Loucy (cell line): ENCODE measurements around the gene MED26.

Experiments
- H2AFZ ChIP-seq: fragments of 200-600 bp; sonication (generic); 2 replicates; pipeline ENCODE4 v1.6.0; 2016; ENCODE audit warnings: antibody characterized with exemption, mild to moderate bottlenecking, low read length, moderate library complexity
- H3F3A ChIP-seq: fragments of 200-600 bp; 2 replicates; pipeline ENCODE4 v1.6.0; 2016; ENCODE audit warnings: antibody characterized with exemption, low read depth, mild to moderate bottlenecking
- H3K27me3 ChIP-seq: fragments of 200-600 bp; sonication (generic); 2 replicates; pipeline ENCODE4 v1.6.1; 2014; ENCODE audit warnings: low read length, mild to moderate bottlenecking; ENCODE audit not compliant: insufficient read depth, poor library complexity, severe bottlenecking
- H3K36me3 ChIP-seq: fragments of 200-600 bp; sonication (generic); 2 replicates; pipeline ENCODE4 v1.6.1; 2016; ENCODE audit warnings: low read length; ENCODE audit not compliant: insufficient read depth
- H3K4me1 ChIP-seq: fragments of 200-600 bp; sonication (generic); 2 replicates; pipeline ENCODE4 v1.5.1; 2014; ENCODE audit warnings: low read length, mild to moderate bottlenecking; ENCODE audit not compliant: insufficient read depth, poor library complexity, severe bottlenecking
- H3K4me2 ChIP-seq: fragments of 200-600 bp; sonication (generic); 2 replicates; pipeline ENCODE4 v1.6.0; 2014; ENCODE audit warnings: antibody characterized with exemption, low read length, low read depth, mild to moderate bottlenecking; ENCODE audit not compliant: poor library complexity, severe bottlenecking
- H3K4me3 ChIP-seq: fragments of 200-600 bp; sonication (generic); 2 replicates; pipeline ENCODE4 v1.5.1; 2014; ENCODE audit warnings: low read length, mild to moderate bottlenecking, mixed read lengths; ENCODE audit not compliant: poor library complexity, severe bottlenecking
- H3K79me2 ChIP-seq: fragments of 200-600 bp; sonication (generic); 2 replicates; pipeline ENCODE4 v1.6.1; 2014; ENCODE audit warnings: low read length; ENCODE audit not compliant: insufficient read depth
- H3K9ac ChIP-seq: fragments of 200-600 bp; sonication (generic); 2 replicates; pipeline ENCODE4 v1.6.0; 2014; ENCODE audit warnings: mild to moderate bottlenecking, low read depth, low read length, moderate library complexity; ENCODE audit not compliant: poor library complexity, severe bottlenecking
- H3K9me2 ChIP-seq: fragments of 200-600 bp; sonication (generic); replicated peaks from 2 replicates; pipeline ENCODE4 v1.6.1; 2016; ENCODE audit warnings: low read depth, low read length, mixed read lengths
- H3K9me3 ChIP-seq: fragments of 200-600 bp; sonication (generic); 2 replicates; pipeline ENCODE4 v1.6.1; 2014; ENCODE audit warnings: mild to moderate bottlenecking, antibody characterized with exemption, low read length, low read depth; ENCODE audit not compliant: insufficient read depth
- H4K20me1 ChIP-seq: fragments of 200-600 bp; sonication (generic); 2 replicates; pipeline ENCODE4 v1.6.0; 2014; ENCODE audit warnings: antibody characterized with exemption, low read length, mild to moderate bottlenecking; ENCODE audit not compliant: insufficient read depth, poor library complexity, severe bottlenecking
- EZH2phosphoT487 ChIP-seq: fragments of 200-600 bp; IDR thresholded peaks from 2 replicates; pipeline ENCODE4 v1.6.1; 2018; ENCODE audit warnings: antibody characterized with exemption, mild to moderate bottlenecking, moderate library complexity, borderline replicate concordance
- TF ChIP-seq, protein P1 (sequence below): fragments of 200-600 bp; sonication (generic); conservative IDR thresholded peaks from 2 replicates; pipeline ENCODE4 v1.5.1; 2014; ENCODE audit warnings: mild to moderate bottlenecking, antibody characterized with exemption, low read length

Gene MED26

GRCh38 chr19:16584248-16585093 is 43.5 kb downstream of the MED26 start:
- Histone ChIP-seq H3K4me2 (peak overlapping the region; percentile 73), H3K79me2 (peaks cover 99% of the 10 kb centered on the region), H3F3A (no peaks in the 10 kb centered on the region), H3K27me3 (no peaks in the 10 kb centered on the region), H3K9me3 (no peaks in the 10 kb centered on the region), H3K4me1 (peaks cover 69% of the 10 kb centered on the region), H3K9ac (peak overlapping the region; percentile 69), H2AFZ (no peak overlapping the region), H3K36me3 (no peaks in the 10 kb centered on the region), H3K9me2 (no peaks in the 10 kb centered on the region), H4K20me1 (peaks cover 38% of the 10 kb centered on the region), H3K4me3 (peak overlapping the region; percentile 66)
- no peak for TF ChIP-seq EZH2phosphoT487
- TF ChIP-seq, protein P1, sequence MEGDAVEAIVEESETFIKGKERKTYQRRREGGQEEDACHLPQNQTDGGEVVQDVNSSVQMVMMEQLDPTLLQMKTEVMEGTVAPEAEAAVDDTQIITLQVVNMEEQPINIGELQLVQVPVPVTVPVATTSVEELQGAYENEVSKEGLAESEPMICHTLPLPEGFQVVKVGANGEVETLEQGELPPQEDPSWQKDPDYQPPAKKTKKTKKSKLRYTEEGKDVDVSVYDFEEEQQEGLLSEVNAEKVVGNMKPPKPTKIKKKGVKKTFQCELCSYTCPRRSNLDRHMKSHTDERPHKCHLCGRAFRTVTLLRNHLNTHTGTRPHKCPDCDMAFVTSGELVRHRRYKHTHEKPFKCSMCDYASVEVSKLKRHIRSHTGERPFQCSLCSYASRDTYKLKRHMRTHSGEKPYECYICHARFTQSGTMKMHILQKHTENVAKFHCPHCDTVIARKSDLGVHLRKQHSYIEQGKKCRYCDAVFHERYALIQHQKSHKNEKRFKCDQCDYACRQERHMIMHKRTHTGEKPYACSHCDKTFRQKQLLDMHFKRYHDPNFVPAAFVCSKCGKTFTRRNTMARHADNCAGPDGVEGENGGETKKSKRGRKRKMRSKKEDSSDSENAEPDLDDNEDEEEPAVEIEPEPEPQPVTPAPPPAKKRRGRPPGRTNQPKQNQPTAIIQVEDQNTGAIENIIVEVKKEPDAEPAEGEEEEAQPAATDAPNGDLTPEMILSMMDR, result no peak

DNA sequence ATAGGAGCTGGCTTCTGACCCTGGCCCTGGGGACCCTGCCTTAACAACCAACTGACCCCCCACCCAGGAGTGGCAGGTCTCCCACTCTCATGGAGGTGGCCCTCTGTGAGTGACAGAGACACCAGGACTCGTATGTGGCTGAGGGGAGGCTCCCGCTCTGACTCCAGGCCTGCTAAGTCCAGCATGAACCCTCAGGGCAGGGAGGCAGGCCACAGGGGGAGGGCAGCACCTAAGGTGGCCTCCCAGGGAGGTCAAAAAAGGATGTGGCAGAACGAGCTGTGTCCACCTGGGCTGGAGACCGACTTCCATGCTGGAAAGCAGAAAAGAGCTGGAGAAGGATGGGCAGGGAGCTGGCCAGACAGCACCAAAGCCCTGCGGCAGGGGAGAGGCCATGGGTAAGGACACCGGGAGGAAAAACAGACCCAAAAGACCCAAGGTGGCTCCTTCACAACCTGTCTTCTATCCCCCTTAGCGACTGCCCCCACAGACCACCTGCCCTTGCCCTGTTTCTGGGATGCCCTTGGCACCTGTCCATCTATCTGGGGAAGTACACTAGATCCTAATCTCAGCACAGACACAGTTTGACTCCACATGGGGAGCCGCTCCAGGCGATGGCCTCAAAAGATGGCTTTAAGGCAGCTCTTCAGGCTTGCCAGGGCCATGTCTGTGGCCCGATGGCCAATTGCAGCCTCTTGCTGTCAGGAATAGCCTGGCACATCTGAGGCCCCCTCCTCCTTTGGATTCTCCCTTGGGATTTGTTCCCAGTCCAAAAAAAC is 45.3 kb downstream of the MED26 start:
- Histone ChIP-seq H2AFZ (no peak overlapping the region), H3K4me2 (no peak overlapping the region), H3K36me3 (peaks cover 10% of the 10 kb centered on the region; the same call in 1 of the 2 replicates), H3K4me3 (no peak overlapping the region), H3K9me2 (no peaks in the 10 kb centered on the region), H3F3A (no peaks in the 10 kb centered on the region), H3K79me2 (peaks cover 99% of the 10 kb centered on the region), H3K4me1 (peaks cover 53% of the 10 kb centered on the region), H3K9ac (no peak overlapping the region), H4K20me1 (peaks cover 34% of the 10 kb centered on the region), H3K9me3 (no peaks in the 10 kb centered on the region), H3K27me3 (no peaks in the 10 kb centered on the region)
- TF ChIP-seq, protein P1, result no peak
- TF ChIP-seq EZH2phosphoT487, result no peak

DNA sequence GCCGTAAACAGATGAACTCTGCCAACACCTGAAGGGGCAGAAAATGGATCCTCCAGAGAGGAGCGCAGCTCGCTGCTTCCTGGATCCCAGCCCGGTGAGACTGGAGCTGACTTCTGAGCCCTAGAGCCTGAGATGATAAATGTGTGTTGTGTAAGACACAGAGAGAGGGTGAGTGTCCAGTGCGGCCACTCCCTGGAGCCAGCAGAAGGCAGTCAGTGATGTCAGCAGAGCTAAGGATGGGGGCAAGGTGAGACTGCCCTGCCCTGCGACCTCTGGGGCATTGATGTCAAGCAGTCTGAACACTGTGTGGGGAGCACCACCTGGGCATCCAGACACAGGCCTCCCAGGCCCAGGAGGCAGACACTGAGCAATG is 46.0 kb downstream of the MED26 start:
- no peak overlapping the region for H3K4me2 ChIP-seq
- peaks cover 38% of the 10 kb centered on the region for H4K20me1 ChIP-seq
- no peaks in the 10 kb centered on the region for H3K9me3 ChIP-seq
- peaks cover 46% of the 10 kb centered on the region for H3K4me1 ChIP-seq
- H3F3A ChIP-seq, result no peaks in the 10 kb centered on the region
- H3K79me2 ChIP-seq, result peaks cover 98% of the 10 kb centered on the region
- no peak overlapping the region for H3K9ac ChIP-seq
- no peak overlapping the region for H3K4me3 ChIP-seq
- H3K27me3 ChIP-seq, result no peaks in the 10 kb centered on the region
- no peak overlapping the region for H2AFZ ChIP-seq
- H3K36me3 ChIP-seq, result peaks cover 17% of the 10 kb centered on the region; the same call in 1 of the 2 replicates
- H3K9me2 ChIP-seq, result no peaks in the 10 kb centered on the region
- no peak for TF ChIP-seq EZH2phosphoT487
- TF ChIP-seq, protein P1, result no peak
